HCT116 (cell line): Measurements from ENCODE around the gene HPCAL1. TPM values are rescaled to one million over a fixed set of nuclear protein-coding genes. Genes with fewer than 3 reads are reported as not detected.

Experiments
- ATAC-seq: fragments of 200-7000 bp; cut with Tn5 transposase; 2 replicates; pipeline ENCODE4 v1.9.1; 2020; ENCODE audit warnings: mild to moderate bottlenecking, moderate library complexity
- BruUV-seq: library from RNA; stranded (reverse); fragments of 400-500 nt; replicated peaks from 2 replicates; lab custom pipeline; 2021; lab: Mats Ljungman, UMichigan
- CTCF ChIA-PET: fragments of 300-600 bp; sonication (Branson Sonifier 250); formaldehyde crosslinking; loops from one replicate; lab custom pipeline; 2021; ENCODE audit warnings: antibody characterized with exemption; lab: Charles Lee
- POLR2A ChIA-PET: fragments of 300-600, 350-600 bp; sonication (Branson Sonifier 250); formaldehyde crosslinking; loops from one replicate; lab custom pipeline; 2021; ENCODE audit warnings: antibody characterized with exemption; lab: Charles Lee
- RAD21 ChIA-PET, 2 experiments: fragments of 300-600 bp; sonication (Branson Sonifier 250); formaldehyde crosslinking; loops; one replicate each; lab custom pipeline; 2023; ENCODE audit warnings: low total read pairs in 2 of 2; ENCODE audit not compliant: uncharacterized antibody in 2 of 2, unreplicated experiment in 2 of 2, low non-redundant PET in 1 of 2; lab: Charles Lee
- DNase-seq: peaks from one replicate; pipeline ENCODE4 v3.0.0-alpha.2; 2010; ENCODE audit warnings: low read depth, low spot score
- H2AFZ ChIP-seq: fragments of 200-600 bp; shearing (Covaris generic), sonication (generic); 2 replicates; pipeline ENCODE4 v1.6.1; 2017; ENCODE audit warnings: low read depth, mixed run types, mixed read lengths, antibody characterized with exemption, low read length; ENCODE audit not compliant: poor library complexity, severe bottlenecking
- H3K27ac ChIP-seq: 2 replicates; pipeline ENCODE4 v1.5.1; 2012; ENCODE audit warnings: low read depth, low read length
- H3K27me3 ChIP-seq: fragments of 200-600 bp; sonication (generic); 2 replicates; pipeline ENCODE4 v1.6.1; 2016; ENCODE audit warnings: mixed run types, low read length, mixed read lengths; ENCODE audit not compliant: insufficient read depth
- H3K36me3 ChIP-seq, 2 experiments: fragments of 200-500 bp in 1 of 2; fragments of 200-600 bp in 1 of 2; sonication (Bioruptor generic) in 1 of 2; sonication (generic) in 1 of 2; 2 replicates each; pipeline versions ENCODE4 v1.5.1 to v1.6.1; 2014 to 2016; ENCODE audit warnings: low read length in 2 of 2, inconsistent platforms in 1 of 2, mixed read lengths in 1 of 2, mixed run types in 1 of 2; ENCODE audit not compliant: insufficient read depth in 2 of 2, control insufficient read depth in 1 of 2
- H3K4me1 ChIP-seq, 2 experiments: fragments of 200-600 bp in 1 of 2; sonication (generic) in 1 of 2; 2 replicates each; pipeline versions ENCODE4 v1.5.1 to v1.6.1; 2012 to 2017; ENCODE audit warnings: low read length in 2 of 2, inconsistent platforms in 1 of 2, mild to moderate bottlenecking in 1 of 2, mixed read lengths in 1 of 2, mixed run types in 1 of 2, moderate library complexity in 1 of 2; ENCODE audit not compliant: insufficient read depth in 2 of 2, control insufficient read depth in 1 of 2
- H3K4me2 ChIP-seq: fragments of 200-600 bp; sonication (generic); 2 replicates; pipeline ENCODE4 v1.6.1; 2017; ENCODE audit warnings: mixed run types, low read length, mixed read lengths
- H3K4me3 ChIP-seq, 2 experiments: fragments of 200-600 bp in 1 of 2; sonication (generic) in 1 of 2; replicated peaks in 1 of 2; 2 replicates each; pipeline ENCODE4 v1.5.1; 2011 to 2016; ENCODE audit warnings: low read length in 2 of 2, control low read depth in 1 of 2, low read depth in 1 of 2, mild to moderate bottlenecking in 1 of 2, mixed read lengths in 1 of 2, mixed run types in 1 of 2
- H3K79me2 ChIP-seq: fragments of 200-600 bp; sonication (generic); 2 replicates; pipeline ENCODE4 v1.6.1; 2017; ENCODE audit warnings: mild to moderate bottlenecking, mixed run types, low read length, moderate library complexity, mixed read lengths; ENCODE audit not compliant: insufficient read depth
- H3K9ac ChIP-seq: fragments of 200-600 bp; sonication (generic); 2 replicates; pipeline ENCODE4 v1.6.1; 2016; ENCODE audit warnings: low read length, mixed read lengths
- H3K9me2 ChIP-seq: fragments of 200-600 bp; sonication (generic), shearing (Covaris generic); 2 replicates; pipeline ENCODE4 v1.6.1; 2017; ENCODE audit warnings: mixed run types, mild to moderate bottlenecking, moderate library complexity; ENCODE audit not compliant: insufficient read depth
- H3K9me3 ChIP-seq, 2 experiments: fragments of 200-500 bp in 1 of 2; fragments of 200-600 bp in 1 of 2; sonication (Bioruptor generic) in 1 of 2; sonication (generic) in 1 of 2; 2 replicates each; pipeline ENCODE4 v1.6.1; 2014 to 2017; ENCODE audit warnings: low read length in 2 of 2, mixed read lengths in 2 of 2, inconsistent platforms in 1 of 2, low read depth in 1 of 2, mild to moderate bottlenecking in 1 of 2, mixed run types in 1 of 2, moderate library complexity in 1 of 2; ENCODE audit not compliant: control insufficient read depth in 1 of 2, insufficient read depth in 1 of 2
- H4K20me1 ChIP-seq: fragments of 200-600 bp; sonication (generic), shearing (Covaris generic); 2 replicates; pipeline ENCODE4 v1.6.1; 2017; ENCODE audit warnings: mixed run types, mild to moderate bottlenecking, moderate library complexity; ENCODE audit not compliant: insufficient read depth
- CEBPB ChIP-seq: IDR thresholded peaks from 2 replicates; pipeline ENCODE4 v1.6.1; 2012; ENCODE audit warnings: low read depth
- EGR1 ChIP-seq: IDR thresholded peaks from 2 replicates; pipeline ENCODE4 v1.6.1; 2012; ENCODE audit warnings: low read depth
- EZH2 ChIP-seq: fragments of 200-600 bp; sonication (generic); IDR thresholded peaks from 2 replicates; pipeline ENCODE4 v1.6.1; 2017; ENCODE audit warnings: antibody characterized with exemption, mixed run types
- EZH2phosphoT487 ChIP-seq: fragments of 200-600 bp; IDR thresholded peaks from 2 replicates; pipeline ENCODE4 v1.6.1; 2018; ENCODE audit warnings: antibody characterized with exemption, borderline replicate concordance
- POLR2A ChIP-seq: IDR thresholded peaks from 2 replicates; pipeline ENCODE4 v1.7.0; 2011; ENCODE audit warnings: borderline replicate concordance; ENCODE audit not compliant: insufficient read depth, insufficient read length; ENCODE audit errors: extremely low read depth
- SRF ChIP-seq: IDR thresholded peaks from 2 replicates; pipeline ENCODE4 v1.6.1; 2012; ENCODE audit warnings: low read depth
- TCF7L2 ChIP-seq: IDR thresholded peaks from 2 replicates; pipeline ENCODE4 v1.7.0; 2011; ENCODE audit warnings: borderline replicate concordance, inconsistent platforms; ENCODE audit not compliant: insufficient read depth, insufficient read length; ENCODE audit errors: extremely low read depth
- intact Hi-C: fragments of 100-400 bp; cut with micrococcal nuclease; formaldehyde crosslinking; loops from 2 replicates; pipeline ENCODE4 v1.10.0; 2022
- total RNA-seq: library from RNA; stranded (reverse); gene quantifications from one replicate; pipeline ENCODE4 v1.2.1, GENCODE V29; 2021; ENCODE audit not compliant: unreplicated experiment
- TF ChIP-seq, protein P1 (sequence below), 3 experiments: fragments of 200-600 bp in 1 of 3; sonication (generic) in 1 of 3; IDR thresholded peaks in 2 of 3; conservative IDR thresholded peaks in 1 of 3; 2 replicates each; pipeline ENCODE4 v1.5.1; 2012 to 2017; ENCODE audit warnings: low read depth in 2 of 3, low read length in 2 of 3, antibody characterized with exemption in 1 of 3, borderline replicate concordance in 1 of 3, control low read depth in 1 of 3, mild to moderate bottlenecking in 1 of 3, mixed read lengths in 1 of 3, mixed run types in 1 of 3, moderate library complexity in 1 of 3; ENCODE audit not compliant: insufficient read depth in 1 of 3
- TF ChIP-seq, protein P2 (sequence below): IDR thresholded peaks from 2 replicates; pipeline ENCODE4 v1.6.1; 2012; ENCODE audit warnings: low read depth
- TF ChIP-seq, protein P3 (sequence below): IDR thresholded peaks from 2 replicates; pipeline ENCODE4 v1.6.1; 2011; ENCODE audit warnings: mild to moderate bottlenecking, low read length, moderate library complexity; ENCODE audit not compliant: insufficient replicate concordance; ENCODE audit errors: extremely low read depth

Gene HPCAL1
- total RNA-seq, 1 experiment from 2014 or later = 111 TPM

DNA sequence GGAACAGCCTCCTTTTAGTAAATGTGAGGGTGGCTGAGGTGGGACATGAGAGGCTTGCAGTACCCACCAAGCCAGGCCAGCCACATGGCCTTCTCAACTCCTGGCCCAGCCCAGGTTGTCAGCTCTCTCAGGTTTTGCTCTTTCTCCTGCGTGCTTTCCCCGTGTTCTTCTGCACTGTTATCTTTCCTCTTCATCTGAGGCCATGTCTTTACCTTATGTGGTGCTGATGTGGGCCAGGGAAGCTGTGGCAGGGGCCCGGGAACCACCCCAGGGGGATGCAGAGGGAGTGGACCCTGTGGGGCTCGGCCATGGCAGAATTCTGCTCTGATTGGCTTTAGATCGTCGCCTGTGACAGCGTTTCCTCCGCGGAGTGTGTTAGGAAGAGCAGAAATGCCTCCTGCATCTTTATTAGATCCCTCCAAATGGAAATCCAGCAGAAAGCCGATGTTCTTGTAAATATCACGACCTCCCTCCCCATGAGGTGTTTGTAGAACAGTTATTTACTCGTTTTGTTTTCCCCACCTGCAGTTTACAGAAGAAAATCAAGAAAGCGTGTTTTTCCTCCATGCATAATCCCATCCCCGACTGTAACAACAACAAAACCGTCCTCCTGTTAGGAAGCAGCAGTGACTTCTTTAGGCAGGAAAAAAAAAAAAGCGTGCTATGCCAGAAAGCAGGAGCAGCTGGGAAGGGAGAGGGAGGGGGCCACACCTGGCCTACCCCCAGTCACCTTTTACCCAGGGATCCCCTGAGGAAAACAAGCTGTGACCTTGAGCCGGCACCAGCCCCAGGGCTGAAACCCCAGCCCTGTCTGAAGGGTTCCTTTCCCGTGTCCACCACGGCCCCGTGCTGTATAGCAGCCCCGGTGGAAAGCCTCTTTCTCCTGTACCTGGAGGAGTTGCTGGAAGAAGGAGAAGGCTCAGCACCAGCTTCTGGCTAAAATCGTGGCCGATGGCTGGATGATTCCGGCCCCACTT, 54.8 kb downstream of the HPCAL1 start:
- TF ChIP-seq EGR1 = no peak
- TF ChIP-seq, all 23 proteins: peak for 0
- Histone ChIP-seq H3K9me3 (no peaks in the 10 kb centered on the region), H3K4me2 (no peak overlapping the region), H3K27ac (no peak overlapping the region), H4K20me1 (no peaks in the 10 kb centered on the region), H3K9ac (no peak overlapping the region), H2AFZ (no peak overlapping the region), H3K36me3 (no peaks in the 10 kb centered on the region), H3K79me2 (peaks cover 79% of the 10 kb centered on the region), H3K27me3 (no peaks in the 10 kb centered on the region), H3K4me1 (peaks cover 9 to 15% of the 10 kb centered on the region in 2 experiments), H3K4me3 (no peak overlapping the region), H3K9me2 (no peaks in the 10 kb centered on the region)
- no TSS peak for BruUV-seq
- DNase-seq (no peak), ATAC-seq (no peak)
- ChIA-PET POLR2A (no interaction called here), RAD21 (no interaction called here), CTCF (no interaction called here)
- intact Hi-C loops = no loop called here

DNA sequence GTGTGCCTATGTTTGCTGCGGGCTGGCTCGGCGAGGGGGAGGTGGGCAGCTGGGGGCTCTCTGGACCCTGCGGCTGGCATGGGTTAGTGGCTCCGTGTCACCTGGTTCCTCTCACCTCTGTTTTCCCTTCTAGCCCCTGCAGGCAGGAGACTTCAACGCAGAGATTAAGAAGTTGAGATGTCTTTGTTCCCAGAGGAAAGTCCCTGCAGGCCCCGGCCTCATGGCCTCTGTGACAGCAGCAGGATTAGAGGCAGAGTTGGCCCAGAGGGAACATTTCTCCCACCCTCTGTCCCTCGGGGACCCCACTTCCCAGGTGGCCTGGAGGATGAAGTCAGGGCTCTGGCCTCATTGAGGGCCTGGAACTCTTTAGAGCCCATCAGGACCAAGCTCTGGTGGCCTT, 56.5 kb downstream of the HPCAL1 start:
- Histone ChIP-seq H3K9me2 (no peaks in the 10 kb centered on the region), H3K4me3 (no peak overlapping the region), H3K36me3 (no peaks in the 10 kb centered on the region), H2AFZ (no peak overlapping the region), H3K9ac (no peak overlapping the region), H4K20me1 (no peaks in the 10 kb centered on the region), H3K4me2 (no peak overlapping the region), H3K27me3 (no peaks in the 10 kb centered on the region), H3K27ac (no peak overlapping the region), H3K79me2 (peaks cover 78% of the 10 kb centered on the region), H3K4me1 (peaks cover 9 to 19% of the 10 kb centered on the region in 2 experiments), H3K9me3 (no peaks in the 10 kb centered on the region)
- no TSS peak for BruUV-seq
- DNase-seq (no peak), ATAC-seq (no peak)
- POLR2A ChIA-PET = no interaction called here
- CTCF ChIA-PET = no interaction called here
- intact Hi-C loops = no loop called here
- RAD21 ChIA-PET = no interaction called here
- TF ChIP-seq EZH2phosphoT487 (no peak), TCF7L2 (no peak), POLR2A (no peak), EZH2 (no peak), CEBPB (no peak), SRF (no peak)
- TF ChIP-seq, protein P1, sequence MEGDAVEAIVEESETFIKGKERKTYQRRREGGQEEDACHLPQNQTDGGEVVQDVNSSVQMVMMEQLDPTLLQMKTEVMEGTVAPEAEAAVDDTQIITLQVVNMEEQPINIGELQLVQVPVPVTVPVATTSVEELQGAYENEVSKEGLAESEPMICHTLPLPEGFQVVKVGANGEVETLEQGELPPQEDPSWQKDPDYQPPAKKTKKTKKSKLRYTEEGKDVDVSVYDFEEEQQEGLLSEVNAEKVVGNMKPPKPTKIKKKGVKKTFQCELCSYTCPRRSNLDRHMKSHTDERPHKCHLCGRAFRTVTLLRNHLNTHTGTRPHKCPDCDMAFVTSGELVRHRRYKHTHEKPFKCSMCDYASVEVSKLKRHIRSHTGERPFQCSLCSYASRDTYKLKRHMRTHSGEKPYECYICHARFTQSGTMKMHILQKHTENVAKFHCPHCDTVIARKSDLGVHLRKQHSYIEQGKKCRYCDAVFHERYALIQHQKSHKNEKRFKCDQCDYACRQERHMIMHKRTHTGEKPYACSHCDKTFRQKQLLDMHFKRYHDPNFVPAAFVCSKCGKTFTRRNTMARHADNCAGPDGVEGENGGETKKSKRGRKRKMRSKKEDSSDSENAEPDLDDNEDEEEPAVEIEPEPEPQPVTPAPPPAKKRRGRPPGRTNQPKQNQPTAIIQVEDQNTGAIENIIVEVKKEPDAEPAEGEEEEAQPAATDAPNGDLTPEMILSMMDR (IDR thresholded peaks at IDR 0.05 in 2 of 3, conservative IDR thresholded peaks at IDR 0.05 in 1 of 3; ENCODE audit: borderline replicate concordance in 1 of 3, insufficient read depth in 1 of 3, low read depth in 2 of 3, low read length in 2 of 3) = no peak
- TF ChIP-seq, protein P2, sequence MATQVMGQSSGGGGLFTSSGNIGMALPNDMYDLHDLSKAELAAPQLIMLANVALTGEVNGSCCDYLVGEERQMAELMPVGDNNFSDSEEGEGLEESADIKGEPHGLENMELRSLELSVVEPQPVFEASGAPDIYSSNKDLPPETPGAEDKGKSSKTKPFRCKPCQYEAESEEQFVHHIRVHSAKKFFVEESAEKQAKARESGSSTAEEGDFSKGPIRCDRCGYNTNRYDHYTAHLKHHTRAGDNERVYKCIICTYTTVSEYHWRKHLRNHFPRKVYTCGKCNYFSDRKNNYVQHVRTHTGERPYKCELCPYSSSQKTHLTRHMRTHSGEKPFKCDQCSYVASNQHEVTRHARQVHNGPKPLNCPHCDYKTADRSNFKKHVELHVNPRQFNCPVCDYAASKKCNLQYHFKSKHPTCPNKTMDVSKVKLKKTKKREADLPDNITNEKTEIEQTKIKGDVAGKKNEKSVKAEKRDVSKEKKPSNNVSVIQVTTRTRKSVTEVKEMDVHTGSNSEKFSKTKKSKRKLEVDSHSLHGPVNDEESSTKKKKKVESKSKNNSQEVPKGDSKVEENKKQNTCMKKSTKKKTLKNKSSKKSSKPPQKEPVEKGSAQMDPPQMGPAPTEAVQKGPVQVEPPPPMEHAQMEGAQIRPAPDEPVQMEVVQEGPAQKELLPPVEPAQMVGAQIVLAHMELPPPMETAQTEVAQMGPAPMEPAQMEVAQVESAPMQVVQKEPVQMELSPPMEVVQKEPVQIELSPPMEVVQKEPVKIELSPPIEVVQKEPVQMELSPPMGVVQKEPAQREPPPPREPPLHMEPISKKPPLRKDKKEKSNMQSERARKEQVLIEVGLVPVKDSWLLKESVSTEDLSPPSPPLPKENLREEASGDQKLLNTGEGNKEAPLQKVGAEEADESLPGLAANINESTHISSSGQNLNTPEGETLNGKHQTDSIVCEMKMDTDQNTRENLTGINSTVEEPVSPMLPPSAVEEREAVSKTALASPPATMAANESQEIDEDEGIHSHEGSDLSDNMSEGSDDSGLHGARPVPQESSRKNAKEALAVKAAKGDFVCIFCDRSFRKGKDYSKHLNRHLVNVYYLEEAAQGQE = no peak
- TF ChIP-seq, protein P3, sequence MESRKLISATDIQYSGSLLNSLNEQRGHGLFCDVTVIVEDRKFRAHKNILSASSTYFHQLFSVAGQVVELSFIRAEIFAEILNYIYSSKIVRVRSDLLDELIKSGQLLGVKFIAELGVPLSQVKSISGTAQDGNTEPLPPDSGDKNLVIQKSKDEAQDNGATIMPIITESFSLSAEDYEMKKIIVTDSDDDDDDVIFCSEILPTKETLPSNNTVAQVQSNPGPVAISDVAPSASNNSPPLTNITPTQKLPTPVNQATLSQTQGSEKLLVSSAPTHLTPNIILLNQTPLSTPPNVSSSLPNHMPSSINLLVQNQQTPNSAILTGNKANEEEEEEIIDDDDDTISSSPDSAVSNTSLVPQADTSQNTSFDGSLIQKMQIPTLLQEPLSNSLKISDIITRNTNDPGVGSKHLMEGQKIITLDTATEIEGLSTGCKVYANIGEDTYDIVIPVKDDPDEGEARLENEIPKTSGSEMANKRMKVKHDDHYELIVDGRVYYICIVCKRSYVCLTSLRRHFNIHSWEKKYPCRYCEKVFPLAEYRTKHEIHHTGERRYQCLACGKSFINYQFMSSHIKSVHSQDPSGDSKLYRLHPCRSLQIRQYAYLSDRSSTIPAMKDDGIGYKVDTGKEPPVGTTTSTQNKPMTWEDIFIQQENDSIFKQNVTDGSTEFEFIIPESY = no peak
